HG03460 (cell line): ENCODE data around the gene DUS2.
"Not testable (repeated sequence)": the region's sequence is repeated elsewhere in the genome, so short reads cannot be mapped to it uniquely, and the experiment has no call there.

Experiments used
- ATAC-seq: cut with Tn5 transposase; IDR thresholded peaks from one replicate; pipeline ENCODE4 v1.9.1; 2021; ENCODE audit not compliant: unreplicated experiment

DUS2 gene

DNA sequence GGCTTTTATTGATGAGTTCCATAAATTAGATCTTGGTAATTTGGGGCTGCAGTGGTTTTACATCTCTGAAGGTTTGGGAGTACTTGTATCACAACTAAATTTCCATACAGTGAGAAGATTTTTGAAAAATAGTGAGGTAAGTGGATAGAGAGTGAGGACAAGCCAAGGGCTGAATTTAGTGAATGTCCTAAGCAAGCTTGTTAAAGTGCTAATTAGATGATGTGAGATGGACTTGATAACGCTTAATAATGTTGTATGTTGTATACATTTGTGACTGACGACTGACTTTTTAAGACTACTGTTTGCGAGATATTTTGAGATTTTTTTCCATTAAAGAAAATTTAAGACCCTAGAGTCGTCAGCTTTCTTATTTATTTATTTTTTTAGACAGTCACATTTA, 66.0 kb downstream of the DUS2 start:
- ATAC-seq = no peak

DNA sequence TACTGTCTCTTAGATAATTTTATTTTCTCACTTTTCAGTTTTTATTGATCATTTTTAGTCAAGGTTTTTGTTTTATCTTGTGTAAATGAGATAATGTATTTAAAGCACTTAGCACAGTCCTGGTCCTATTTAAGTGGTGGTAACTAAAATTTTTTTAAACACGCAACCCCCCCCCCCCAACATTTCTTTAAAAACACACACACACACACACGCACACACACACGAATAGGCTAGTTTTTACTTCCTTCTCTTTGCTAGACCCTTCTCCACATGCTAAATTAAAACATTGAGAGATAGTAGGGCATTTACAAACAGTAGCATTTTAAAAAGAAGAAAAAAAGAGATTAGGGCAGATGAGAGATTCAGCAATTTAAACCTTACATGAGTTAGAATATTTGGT, 67.0 kb downstream of the DUS2 start:
- no peak for ATAC-seq

DNA sequence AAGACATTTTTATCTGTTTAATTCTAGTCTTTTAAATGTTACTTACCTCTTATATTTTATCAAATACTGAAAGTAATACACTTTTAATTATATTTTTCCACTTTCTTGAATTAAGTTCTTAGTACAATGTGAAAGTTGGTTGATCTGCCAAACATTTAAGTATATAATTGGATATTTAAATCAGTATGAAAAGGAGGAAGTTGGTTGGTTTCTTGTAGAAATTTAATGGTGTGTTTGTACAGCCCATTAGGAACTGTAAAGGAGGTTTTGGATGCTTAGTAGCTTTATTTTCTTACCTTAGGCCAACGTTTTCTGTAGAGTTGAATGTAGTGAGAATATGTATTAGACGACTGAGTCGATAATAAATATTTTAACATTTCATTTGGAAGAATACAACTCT, 67.4 kb downstream of the DUS2 start:
- no peak for ATAC-seq

DNA sequence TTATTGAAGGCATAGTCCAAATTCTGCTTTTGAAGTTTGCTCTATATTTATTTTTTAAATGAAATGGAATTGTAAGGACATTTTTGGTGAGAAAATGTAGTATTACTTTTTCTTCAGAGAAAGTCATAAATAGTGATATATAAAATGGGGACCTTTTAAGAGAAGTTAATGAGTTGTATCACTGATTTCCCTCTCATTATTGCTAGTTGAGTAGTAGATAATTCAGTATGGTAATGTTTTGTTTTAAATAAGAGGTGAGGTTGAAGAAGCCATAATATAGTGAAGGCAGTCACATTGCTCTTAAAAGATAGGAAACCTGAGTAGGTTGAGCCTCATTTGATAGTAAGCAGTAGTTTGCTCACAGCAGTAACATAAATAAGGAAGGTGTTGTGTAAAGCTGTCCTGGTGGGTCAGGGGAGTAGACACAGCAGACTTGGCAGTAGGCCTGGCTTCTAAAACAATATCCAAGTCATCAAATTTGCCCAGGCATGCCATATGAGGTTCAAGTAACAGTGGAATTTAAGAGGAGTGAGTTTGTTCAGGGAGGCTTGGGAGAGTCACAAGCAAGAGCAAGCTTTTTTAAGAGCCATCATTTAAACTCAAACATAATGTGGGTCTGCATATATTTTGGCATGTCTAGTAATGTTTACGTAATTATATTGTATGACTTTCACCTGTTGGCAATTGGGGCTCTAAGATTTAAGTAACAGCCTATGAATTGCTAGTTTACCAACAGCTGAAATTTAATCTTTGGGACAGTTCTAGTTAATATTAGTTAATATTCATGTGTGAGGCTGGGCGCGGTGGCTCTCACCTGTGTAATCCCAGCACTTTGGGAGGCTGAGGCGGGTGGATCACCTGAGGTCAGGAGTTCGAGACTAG, 68.5 kb downstream of the DUS2 start:
- ATAC-seq = no peak

DNA sequence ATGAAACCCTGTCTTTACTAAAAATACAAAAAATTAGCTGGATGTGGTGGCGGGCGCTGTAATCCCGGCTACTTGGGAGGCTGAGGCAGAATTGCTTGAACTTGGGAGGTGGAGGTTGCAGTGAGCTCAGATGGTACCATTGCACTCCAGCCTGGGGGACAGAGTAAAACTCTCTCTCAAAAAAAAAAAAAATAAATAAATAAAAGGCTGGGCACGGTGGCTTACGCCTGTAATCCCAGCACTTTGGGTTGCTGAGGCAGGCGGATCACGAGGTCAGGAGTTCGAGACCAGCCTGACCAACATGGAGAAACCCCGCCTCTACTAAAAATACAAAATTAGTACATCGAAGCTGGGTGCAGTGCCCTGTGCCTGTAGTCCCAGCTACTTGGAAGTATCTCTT, 69.2 kb downstream of the DUS2 start:
- not testable (repeated sequence) for ATAC-seq

DNA sequence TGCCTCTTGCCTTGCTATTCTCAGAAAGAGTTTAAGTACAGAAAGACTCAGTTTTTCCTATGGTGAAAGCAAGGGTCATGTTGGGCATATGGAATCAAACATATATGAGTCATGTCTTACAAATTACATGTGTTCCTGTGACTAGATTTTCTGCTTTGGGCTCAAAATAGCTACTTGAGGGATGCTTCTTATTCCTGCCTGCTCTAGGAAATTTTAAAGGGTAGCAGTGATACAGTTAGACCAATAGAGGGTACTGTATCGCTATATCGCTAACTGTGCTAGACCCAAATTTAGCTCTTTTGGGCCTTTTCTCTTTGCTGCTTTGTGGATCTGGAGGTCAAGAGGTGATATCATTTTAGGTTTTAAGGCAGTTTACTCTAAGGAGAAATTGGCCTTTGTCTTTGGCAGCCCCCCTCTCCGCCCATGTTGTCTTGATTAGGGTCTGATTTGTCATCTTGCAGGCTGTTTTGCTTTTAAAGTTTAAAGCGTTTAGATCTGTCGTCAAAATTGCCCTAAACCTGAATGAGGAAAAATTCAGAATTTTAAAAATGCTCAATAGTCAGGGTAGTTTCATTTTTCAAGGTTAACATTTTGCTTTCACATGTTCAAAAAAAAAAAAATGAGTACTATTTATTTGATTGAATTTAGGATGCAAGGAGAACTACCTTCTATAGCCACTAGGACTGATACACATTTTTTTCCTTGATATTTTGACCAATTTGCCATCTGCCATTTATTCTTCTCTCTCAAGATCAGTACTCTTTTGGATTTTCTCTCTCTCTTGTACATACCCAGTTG, 70.9 kb downstream of the DUS2 start:
- ATAC-seq = no peak

DNA sequence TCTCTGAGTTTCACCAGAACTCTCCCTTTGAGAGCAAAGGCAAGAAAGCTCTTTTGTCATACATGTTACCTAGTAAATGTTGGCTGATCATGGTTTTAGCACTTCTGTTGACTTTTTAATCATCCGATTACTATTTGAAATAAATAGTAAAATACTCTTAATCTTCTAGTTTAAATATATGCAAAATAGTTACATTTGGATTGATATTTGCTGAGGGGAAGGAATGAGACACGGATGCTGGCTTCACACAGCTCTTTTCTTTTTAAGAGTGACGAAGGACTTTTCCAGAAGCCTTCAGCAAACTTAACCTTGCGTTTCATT, 71.5 kb downstream of the DUS2 start:
- ATAC-seq = no peak

DNA sequence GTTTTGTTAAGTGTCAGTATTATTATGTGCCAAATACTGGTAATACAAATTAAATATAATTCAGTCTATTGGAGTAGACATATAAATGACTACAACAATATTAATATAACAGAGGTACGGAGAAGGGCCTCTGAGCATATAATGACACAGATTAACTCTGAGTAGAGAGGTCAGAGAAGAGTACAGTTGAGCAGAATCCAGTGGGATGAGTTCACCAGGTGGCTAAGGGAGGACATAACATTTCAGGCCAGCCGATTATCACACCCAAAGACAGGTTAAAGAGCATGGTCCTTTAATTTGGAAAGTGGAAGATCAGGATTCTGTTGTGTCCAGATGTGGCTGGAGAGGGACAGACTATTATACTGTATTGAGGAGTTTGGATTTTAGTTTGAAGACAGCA, 73.4 kb downstream of the DUS2 start:
- ATAC-seq = no peak

DNA sequence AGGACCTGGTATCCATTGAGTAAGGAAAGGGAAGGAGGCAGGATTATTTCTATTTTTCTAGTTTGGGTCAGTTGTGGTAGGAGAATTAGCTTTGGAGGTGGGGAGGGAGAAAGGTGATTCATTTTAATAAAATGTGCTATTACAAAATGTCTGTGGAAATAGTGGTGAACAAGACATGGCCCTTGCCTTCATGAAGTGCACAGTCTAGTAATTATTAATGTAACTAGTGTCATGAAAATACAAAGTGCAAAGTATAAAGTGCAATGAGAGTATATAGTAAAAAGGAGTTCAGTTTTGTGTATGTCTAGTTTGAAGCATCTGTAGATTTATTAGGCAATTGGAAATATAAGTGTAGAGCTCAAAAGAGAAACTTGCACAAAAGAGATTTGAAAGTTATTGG, 74.0 kb downstream of the DUS2 start:
- ATAC-seq = no peak

DNA sequence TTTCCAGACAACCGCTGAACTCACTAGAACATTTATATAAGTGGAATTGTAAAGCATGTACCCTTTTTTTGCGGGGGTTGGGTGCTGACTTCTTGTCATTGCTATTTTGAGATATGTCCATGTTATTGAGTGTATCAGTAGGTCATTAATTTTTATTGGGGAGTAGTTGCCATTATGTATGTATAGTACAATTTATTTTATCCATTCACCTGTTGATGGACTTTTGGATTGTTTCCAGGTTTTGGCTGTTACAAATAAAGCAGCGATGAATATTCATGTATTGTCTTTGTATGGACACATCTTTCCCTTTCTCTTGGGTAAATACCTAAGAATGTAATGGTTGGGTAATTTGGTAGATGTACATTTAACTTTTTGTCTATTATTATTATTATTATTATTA, 74.8 kb downstream of the DUS2 start:
- no peak for ATAC-seq

DNA sequence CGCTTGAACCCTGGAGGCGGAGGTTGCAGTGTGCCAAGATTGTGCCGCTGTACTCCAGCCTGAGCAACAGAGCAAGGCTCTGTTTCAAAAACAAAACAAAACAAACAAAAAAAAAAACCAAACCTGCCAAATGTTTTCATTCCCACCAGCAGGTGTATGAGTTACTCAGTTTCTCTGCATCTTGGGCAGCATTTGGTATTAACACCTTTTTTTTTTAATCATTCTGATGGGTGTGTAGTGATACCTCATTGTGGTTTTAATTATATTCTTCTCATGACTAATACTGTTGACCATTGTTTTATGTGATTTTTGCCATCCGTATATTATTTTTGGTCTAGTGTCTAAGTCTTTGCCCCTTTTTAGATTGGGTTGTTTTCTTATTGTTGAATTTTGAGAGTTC, 77.4 kb downstream of the DUS2 start:
- no peak for ATAC-seq

DNA sequence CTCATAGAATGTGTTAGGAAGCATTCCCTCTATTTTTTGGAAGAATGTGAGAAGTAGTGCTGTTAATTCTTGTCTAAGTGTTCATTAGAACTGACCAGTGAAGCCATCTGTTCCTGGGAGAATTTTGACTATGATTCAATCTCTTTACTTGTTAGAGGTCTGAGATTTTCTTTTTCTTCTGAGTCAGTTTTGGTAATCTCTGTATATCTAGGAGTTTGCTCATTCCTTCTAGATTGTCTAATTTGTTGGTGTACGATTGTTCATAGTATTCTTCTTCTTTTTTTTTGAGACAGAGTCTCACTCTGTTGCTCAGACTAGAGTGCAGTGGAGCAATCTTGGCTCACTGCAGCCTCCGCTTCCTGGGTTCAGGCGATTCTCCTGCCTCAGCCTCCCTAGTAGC, 82.5 kb downstream of the DUS2 start:
- no peak for ATAC-seq

DNA sequence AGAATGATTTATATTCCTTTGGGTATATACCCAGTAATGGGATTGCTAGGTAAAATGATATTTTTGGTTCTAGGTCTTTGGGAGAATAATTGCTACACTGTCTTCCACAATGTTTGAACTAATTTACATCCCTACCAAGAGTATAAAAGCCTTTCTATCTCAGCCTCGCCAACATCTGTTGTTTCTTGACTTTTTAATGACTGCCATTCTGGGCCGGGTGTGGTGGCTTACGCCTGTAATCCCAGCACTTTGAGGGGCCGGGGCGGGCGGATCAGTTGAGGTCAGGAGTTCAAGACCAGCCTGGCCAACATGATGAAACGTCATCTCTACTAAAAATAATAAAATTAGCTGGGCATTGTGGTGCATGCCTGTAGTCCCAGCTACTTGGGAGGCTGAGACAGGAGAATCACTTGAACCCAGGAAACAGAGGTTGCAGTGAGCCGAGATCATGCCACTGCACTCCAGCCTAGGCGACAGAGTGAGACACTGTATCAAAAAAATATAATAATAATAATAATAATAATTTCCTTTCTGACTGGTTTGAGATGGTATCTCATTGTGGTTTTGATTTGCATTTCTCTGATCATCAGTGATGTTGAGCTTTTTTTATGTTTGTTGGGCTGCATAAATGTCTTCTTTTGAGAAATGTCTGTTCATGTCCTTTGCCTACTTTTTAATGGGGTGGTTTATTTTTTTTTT, 84.3 kb downstream of the DUS2 start:
- ATAC-seq = not testable (repeated sequence)

DNA sequence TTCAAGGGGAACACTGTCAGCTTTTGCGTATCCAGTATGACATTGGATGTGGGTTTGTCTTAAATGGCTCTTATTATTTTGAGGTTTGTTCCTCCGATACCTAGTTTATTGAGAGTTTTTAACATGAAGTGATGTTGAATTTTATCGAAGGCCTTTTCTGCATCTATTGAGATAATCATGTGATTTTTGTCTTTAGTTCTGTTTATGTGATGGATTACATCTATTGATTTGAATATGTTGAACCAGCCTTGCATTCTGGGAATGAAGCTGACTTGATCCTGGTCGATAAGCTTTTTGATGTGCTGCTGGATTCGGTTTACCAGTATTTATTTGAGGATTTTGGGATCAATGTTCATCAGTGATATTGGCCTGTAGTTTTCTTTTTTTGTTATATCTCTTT, 86.1 kb downstream of the DUS2 start:
- ATAC-seq = not testable (repeated sequence)

DNA sequence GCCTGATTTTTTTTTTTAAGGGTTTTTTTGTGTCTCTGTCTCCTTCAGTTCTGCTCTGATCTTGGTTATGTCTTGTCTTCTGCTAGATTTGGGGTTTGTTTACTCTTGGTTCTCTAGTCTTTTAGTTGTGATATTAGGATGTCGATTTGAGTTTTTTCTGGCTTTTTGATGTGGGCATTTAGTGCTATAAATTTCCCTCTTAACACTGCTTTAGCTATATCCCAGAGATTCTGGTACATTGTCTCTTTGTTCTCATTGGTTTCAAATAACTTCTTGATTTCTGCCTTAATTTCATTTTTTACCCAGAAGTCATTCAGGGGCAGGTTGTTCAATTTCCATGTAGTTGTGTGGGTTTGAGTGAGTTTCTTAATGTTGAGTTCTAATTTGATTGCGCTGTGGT, 87.5 kb downstream of the DUS2 start:
- not testable (repeated sequence) for ATAC-seq

DNA sequence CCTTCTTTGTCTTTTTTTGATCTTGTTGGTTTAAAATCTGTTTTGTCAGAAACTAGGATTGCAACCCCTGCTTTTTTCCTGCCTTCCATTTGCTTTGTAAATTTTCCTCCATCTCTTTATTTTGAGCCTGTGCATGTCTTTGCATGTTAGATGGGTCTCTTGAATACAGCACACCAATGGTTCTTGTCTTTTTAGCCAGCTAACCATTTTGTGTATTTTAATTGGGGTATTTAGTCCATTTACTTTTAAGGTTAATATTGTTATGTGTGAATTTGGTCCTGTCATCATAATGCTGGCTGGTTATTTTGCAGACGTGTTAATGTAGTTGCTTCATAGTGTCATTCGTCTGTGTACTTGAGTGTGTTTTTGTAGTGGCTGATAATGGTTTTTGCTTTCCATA, 88.3 kb downstream of the DUS2 start:
- ATAC-seq = no peak

DNA sequence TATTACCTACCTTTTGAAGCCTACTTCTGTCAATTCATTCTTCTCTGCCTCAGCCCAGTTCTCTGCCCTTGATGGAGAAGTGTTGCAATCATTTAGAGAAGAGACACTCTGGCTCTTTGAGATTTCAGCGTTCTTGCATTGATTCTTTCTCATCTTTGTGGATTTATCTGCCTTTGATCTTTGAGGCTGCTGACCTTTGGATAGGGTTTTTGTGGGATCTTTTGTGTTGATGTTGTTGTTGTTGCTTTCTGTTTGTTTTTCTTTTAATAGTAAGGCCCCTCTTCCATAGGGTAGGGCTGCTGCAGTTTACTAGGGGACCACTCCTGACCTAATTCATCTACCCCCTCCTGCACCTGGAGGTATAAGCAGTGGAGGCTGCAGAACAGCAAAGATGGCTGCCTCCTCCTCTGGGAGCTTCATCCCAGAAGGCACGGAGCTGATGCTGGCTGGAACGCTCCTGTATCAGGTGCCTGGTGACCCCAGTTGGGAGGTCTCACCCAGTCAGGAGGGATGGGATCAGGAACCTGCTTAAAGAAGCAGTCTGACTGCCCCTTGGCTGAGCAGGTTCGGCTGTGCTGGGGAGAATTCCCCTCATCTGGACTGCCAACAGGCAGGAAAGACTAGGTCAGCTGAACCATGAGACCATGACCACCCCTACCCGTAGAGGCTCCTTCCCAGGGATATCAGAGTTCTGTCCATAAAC, 90.1 kb downstream of the DUS2 start:
- ATAC-seq = no peak

DNA sequence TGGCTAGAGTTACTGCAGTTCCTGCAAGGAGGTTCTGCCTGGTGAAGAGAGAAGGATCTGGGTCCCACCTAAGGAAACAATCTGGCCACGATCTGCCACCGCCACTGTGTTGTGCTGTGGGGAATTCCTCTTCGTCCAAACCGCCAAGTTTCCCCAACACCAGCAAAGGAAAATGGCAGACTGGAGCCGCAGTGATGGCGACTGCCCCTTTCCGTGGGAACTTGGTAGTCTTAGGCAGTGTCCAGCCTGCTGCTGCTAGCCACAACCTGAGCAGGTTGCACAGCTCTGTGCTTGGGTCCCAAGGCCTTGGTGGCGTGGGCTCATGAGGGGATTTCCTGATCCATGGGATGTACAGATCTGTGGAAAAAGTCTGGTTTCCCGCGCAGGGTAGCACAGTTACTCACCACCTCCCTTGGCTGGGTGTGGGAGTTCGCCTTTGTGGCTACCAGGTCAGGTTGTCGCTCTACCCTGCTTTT, 90.7 kb downstream of the DUS2 start:
- ATAC-seq = no peak

DNA sequence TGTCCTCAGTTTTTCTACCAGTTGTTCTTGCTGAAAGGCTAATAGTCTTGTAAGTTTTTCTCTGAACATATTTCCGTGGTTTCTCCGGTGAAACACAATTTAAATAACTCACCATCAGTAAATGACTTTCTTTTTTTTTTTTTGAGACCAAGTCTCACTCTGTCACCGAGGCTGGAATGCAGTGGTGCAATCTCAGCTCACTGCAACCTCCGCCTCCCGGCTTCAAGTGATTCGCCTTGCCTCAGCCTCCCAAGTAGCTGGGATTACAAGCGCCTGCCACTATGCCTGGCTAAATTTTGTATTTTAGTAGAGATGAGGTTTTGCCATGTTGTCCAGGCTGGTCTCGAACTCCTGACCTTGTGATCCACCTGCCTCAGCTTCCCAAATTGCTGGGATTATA, 91.9 kb downstream of the DUS2 start:
- ATAC-seq = not testable (repeated sequence)

DNA sequence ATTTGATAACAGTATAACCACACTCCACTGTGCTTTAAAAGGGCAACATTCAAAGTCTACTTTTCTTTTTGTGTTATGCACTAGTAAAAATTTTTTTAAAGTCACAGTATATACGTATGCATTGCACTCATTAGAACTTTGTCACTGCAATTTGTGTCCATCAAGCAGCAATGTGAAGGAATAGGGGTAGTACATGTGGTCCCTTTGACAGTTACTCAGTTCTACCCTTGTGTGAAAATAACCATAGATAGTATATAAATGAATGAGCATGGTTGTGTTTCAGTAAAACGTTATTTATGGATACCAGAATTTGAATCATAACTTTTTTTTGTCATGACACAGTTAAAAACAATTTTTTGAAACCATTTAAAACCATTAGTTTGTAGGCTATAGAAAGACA, 92.8 kb downstream of the DUS2 start:
- ATAC-seq = no peak

DNA sequence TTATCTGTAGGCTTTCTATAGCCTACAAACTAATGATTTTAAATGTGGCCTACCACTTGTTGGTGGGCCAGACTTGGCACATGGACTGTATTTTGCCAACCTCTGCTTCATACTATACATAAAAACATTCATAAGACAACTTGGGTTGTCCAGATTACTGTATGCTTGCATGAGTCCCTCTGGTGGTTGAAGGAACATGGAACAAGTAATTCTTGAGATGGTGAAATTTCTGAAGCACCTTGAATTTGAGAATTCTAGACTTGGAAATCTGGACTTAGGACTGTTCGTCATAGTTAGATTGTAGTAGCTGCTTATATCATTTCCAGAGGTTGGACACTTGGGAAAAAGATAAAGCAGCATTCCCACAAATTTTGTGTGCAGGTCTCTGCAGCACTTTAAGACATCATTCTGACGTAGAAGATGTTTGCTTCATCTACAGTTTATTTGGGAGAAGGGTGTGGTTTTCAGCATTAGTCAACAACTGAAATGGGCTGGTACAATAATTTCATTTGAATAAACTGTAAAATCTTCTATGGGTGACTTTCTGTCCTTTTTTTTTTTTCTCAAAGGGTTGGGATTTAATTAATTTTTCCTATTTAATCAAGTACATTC, 93.3 kb downstream of the DUS2 start:
- ATAC-seq = no peak
